ENCODE results near the gene C2orf80.
"Not testable (repeated sequence)": the region's sequence is repeated elsewhere in the genome, so short reads cannot be mapped to it uniquely, and the experiment has no call there.

The C2orf80 gene

DNA sequence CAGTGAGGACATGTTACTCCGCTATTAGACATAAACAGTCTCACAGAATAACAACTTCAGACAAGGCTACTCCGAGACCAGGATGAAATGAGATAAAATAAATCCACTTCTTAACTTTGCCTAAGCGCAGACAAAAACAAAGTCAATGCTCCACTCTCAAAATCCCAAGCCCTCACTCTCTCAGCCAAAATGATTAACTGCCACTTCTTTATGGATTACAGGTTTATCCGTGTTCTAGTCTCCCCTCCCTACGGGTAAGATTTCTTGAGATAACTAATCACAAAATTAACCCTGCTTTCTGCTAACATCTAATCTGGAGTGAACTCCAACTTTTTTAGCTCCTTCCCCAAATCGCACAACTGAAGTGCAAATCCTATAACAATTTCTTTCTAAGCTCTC is 59.1 kb downstream of the C2orf80 start:
- DNase-seq, result no peak

DNA sequence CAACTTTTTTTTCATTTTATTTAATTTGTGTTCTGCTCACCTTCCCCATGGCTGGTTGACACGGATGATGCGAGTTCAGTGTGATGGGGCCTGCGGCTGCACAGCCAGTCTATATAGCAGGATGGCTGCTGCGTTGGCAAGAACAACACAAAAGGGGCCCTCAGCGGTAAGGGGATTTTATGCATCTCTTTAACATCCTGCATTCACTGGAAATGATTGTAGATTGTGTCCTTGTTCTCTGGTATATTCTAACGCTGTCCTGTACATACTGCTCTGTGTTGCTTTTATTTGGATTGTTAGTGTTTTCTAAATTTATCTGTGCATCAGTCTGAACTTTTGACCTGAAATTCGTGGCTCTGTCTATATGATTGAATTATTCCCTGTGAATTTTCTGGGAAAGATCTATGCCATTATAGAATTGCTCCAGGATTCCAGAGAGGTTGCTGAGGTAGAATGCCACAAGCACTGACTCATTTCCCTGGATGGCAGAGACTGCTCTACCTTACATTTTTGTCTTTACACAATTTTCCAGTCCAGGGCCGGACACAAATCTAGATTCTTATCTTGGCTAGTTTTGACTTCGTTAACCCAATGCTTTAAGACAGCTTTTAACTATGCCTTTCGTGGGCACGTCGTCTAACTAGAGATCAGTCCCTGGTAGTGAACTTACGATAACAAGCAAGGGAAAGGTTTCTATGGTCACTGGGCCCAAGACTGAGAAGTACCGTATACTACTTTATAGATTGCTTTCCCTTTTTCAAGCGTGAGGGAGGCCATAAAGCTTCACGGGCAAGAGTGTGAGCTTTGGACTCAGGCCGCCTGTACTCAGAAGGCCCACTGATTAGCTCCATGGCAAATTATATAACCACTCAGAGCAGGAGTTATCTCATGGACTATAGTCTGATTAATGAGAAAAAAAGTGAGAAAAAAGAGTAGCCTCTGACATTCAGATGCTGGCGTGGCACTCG is 59.8 kb downstream of the C2orf80 start, which contains the start of gene CRYGC:
Gene CRYGC (minus strand): TSS at position 85 of the 968 bp plus-strand sequence. CDS start 36 bp downstream, at position 49.
- no peak for DNase-seq

DNA sequence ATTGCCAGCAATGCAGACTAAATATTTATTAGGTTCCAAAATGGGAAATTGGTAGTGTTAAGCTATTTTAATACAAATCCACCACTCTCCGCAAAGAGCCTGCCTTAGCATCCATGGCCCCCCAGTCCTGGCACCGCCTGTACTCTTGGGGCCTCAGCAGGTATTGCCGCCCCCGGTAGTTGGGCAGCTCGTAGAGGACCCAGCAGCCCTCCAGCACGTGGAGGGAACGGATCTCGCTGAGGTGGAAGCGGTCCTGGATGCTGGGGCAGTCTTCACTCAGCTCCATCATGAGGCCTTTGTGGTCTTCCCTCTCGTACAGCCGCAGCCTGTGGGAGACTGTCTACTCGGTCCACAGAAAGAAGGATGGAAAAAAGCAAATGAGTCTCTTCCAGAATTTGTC is 61.7 kb downstream of the C2orf80 start:
- no peak for DNase-seq

DNA sequence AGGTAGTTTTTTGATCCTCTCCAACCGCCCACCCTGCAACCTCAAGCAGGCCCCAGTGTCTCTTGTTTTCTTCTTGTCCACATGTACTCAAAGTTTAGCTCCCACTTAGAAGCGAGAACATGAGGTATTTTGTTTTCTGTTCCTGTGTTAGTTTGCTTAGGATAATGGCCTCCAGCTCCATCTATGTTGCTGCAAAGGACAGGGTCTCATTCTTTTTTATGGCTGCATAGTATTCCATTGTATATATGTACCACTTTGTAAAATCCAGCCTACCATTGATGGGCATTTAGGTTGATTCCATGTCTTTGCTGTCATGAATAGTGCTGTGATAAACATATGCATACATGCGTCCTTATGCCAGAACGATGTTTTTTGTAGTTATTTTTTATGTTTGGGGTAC is 62.7 kb downstream of the C2orf80 start:
- no peak for DNase-seq

DNA sequence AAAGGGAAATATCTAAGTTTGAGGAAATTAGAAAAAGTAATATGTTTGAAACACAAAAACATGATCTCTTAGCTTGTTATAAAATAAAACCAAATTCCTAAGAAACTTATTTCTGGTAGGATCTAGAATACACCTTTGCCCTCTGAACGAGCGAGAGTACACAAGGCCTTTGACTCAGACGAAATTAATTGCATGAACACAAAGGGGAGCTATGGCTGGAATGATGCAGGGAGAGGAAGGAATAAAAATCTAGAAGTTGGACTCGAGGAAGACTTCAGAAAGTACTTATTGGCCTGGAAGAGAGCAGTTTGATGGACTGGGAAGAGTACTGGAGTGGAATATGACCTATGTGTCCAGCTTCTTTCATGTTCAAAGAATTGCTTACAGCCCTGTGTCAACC is 64.6 kb downstream of the C2orf80 start:
- no peak for DNase-seq

DNA sequence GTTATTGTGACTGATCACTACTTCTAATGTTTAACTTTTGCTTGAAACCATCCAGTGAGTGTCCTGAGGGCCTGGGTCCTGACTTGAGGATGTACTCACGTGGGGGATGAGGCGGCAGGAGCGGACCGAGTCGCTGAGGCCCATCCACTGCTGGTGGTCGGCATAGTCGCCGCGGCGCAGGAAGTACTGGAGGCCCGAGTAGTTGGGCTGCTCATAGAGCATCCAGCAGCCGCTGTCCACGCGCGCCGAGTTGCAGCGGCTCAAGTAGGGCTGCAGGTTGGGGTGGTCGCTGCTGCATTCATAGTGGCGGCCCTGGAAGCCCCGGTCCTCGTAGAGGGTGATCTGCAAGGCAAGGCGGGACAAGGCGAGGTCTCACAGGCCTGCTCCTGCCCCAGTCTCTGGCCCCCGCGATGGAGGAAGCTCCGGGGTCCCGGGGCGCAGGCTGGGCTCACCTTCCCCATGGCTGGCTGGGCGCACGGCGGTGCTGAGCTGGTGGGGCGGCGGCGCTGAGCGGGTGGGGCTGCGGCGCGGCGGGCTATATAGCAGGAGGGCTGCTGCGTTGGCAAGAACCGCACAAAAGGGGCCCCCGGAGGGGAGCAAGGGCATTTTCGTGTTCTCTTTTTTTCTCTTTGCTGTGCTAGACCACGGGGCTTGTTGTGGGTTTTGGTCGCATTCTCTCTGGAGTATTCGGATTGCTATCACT is 65.7 kb downstream of the C2orf80 start, which contains the start of gene CRYGD:
Gene CRYGD (minus strand): TSS at position 512 of the 703 bp plus-strand sequence. CDS start 51 bp downstream, at position 461.
- DNase-seq, result peak; percentile 24

DNA sequence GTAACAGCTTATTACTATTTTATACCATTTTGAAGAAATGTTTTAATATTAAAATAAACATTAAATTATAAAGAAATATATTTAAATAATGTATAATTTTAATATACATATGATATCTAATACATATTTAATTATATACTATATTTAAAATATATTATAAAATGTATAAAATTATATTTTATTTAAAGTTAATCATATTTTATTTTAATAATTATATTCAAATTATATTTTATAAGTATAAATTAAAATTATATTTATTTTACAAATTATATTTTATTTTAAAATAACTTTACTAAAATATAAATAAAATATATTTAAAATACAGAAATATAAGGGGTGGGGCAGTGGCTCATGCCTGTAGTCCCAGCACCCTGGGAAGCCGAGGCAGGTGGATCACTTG is 67.6 kb downstream of the C2orf80 start:
- DNase-seq, result no peak

DNA sequence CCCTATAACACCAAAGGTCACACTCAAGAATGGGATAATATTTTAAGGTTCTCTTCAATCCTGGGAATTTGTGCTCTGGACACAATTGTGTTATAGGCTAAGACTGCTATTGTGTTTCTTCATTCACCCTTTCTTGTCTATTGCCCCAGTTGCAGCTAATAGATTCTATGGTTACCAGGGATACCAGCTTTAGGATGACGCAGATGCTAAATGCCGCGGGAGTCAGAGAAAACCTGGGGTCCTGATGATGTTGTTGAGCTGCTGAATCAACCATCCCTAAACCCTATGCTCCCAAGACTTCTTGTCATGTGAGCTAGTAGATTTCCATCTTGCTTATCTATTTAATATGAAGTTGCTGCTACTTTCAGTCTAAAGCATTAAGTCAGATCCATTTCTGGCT is 70.9 kb downstream of the C2orf80 start:
- no peak for DNase-seq

DNA sequence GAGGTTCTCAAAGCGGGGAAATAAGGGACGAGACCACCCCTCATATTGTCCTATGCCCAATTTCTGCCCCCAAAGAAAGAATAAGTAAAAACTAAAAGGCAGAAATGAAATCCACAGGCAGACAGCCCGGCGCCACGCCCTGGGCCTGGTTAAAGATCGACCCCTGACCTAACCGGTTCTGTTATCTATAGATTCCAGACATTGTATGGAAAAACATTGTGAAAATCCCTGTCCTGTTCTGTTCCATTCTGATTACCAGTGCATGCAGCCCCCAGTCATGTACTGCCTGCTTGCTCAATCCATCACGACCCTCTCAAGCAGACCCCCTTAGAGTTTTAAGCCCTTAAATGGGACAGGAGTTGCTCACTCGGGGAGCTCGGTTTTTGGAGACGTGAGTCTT is 72.4 kb downstream of the C2orf80 start:
- DNase-seq, result not testable (repeated sequence)

All from stimulated activated CD8-positive, alpha-beta memory T cell treated with anti-CD3 and anti-CD28 coated beads, Interleukin-4, amount 100 ng/mL, for 48 hours (primary cell).